A673 (cell line): ENCODE measurements around the gene RERE. TPM values are rescaled to one million over a fixed set of nuclear protein-coding genes. Genes with fewer than 3 reads are reported as not detected.

Experiments used
- BruUV-seq: library from RNA; stranded (reverse); fragments of 400-500 nt; replicated peaks from 2 replicates; lab custom pipeline; 2021; lab: Mats Ljungman, UMichigan
- CTCF ChIA-PET: fragments of 300-600 bp; sonication (Branson Sonifier 250); formaldehyde crosslinking; loops from one replicate; lab custom pipeline; 2022; ENCODE audit warnings: antibody characterized with exemption; lab: Charles Lee
- POLR2A ChIA-PET: fragments of 300-600 bp; sonication (Branson Sonifier 250); formaldehyde crosslinking; loops from one replicate; lab custom pipeline; 2022; ENCODE audit warnings: antibody characterized with exemption; ENCODE audit not compliant: low non-redundant PET; lab: Charles Lee
- DNase-seq: peaks from one replicate; pipeline ENCODE4 v3.0.0-alpha.2; 2015; ENCODE audit warnings: low spot score
- H3K27ac ChIP-seq: fragments of 200-600 bp; sonication (generic); 2 replicates; pipeline ENCODE4 v1.5.1; 2016; ENCODE audit warnings: mixed run types, low read depth, mild to moderate bottlenecking, mixed read lengths, antibody characterized with exemption, low read length; ENCODE audit not compliant: poor library complexity, severe bottlenecking
- H3K27me3 ChIP-seq: fragments of 200-600 bp; sonication (generic); replicated peaks from 2 replicates; pipeline ENCODE4 v1.6.1; 2017; ENCODE audit warnings: mixed run types, low read depth, mild to moderate bottlenecking, mixed read lengths, antibody characterized with exemption, low read length; ENCODE audit not compliant: insufficient read depth, poor library complexity
- H3K36me3 ChIP-seq: fragments of 200-600 bp; sonication (generic); 2 replicates; pipeline ENCODE4 v1.6.1; 2016; ENCODE audit warnings: mixed run types, mild to moderate bottlenecking, mixed read lengths, antibody characterized with exemption, low read length; ENCODE audit not compliant: insufficient read depth, poor library complexity, severe bottlenecking
- H3K4me1 ChIP-seq: fragments of 200-600 bp; sonication (generic); 2 replicates; pipeline ENCODE4 v1.6.1; 2017; ENCODE audit warnings: mixed run types, mild to moderate bottlenecking, mixed read lengths, antibody characterized with exemption, low read length; ENCODE audit not compliant: insufficient read depth, poor library complexity, severe bottlenecking
- H3K4me3 ChIP-seq: fragments of 200-600 bp; sonication (generic); 2 replicates; pipeline ENCODE4 v1.5.1; 2016; ENCODE audit warnings: low read depth, mixed run types, mild to moderate bottlenecking, mixed read lengths, low read length; ENCODE audit not compliant: poor library complexity, severe bottlenecking
- H3K9me3 ChIP-seq: fragments of 200-600 bp; sonication (generic); 2 replicates; pipeline ENCODE4 v1.6.1; 2016; ENCODE audit warnings: mixed run types, low read depth, mild to moderate bottlenecking, mixed read lengths, antibody characterized with exemption, low read length; ENCODE audit not compliant: poor library complexity, severe bottlenecking
- EZH2 ChIP-seq: fragments of 200-600 bp; sonication (generic); IDR thresholded peaks from 2 replicates; pipeline ENCODE4 v1.6.1; 2017; ENCODE audit warnings: borderline replicate concordance, low read depth, mild to moderate bottlenecking, mixed read lengths, antibody characterized with exemption, low read length; ENCODE audit not compliant: poor library complexity, severe bottlenecking
- intact Hi-C: fragments of 100-400 bp; cut with micrococcal nuclease; formaldehyde crosslinking; loops from one replicate; pipeline ENCODE4 v1.10.0; 2022; ENCODE audit not compliant: unreplicated experiment
- total RNA-seq: library from RNA; stranded (reverse); gene quantifications from 2 replicates; pipeline ENCODE4 v1.2.3, GENCODE V29; 2021
- TF ChIP-seq, protein P1 (sequence below): fragments of 300-800, 200-600 bp; sonication (generic); conservative IDR thresholded peaks from 2 replicates; pipeline ENCODE4 v1.5.1; 2017; ENCODE audit warnings: low read depth, mild to moderate bottlenecking, antibody characterized with exemption, low read length, moderate library complexity, mixed read lengths

RERE gene
- total RNA-seq, 1 experiment from 2014 or later: 188 TPM

DNA sequence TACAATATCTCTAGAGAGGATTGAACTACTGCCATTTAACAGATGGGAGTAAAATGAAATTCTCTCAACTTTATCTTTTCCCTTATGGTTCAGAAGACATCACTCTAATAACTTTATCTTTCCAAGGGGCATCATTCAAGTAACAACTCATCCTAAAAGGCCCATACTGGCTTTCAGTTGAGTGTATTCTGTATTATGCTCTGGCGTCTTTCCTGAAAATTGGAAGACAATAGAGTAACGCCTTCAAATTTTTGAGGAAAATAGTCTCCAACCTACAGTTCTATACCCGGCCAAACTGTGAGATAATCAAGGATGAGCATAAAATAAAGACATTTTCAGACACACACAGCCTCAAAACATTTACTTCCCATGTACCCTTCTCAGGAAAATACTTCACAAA is 103.3 kb downstream of the RERE start:
- Histone ChIP-seq H3K27me3 (no peaks in the 10 kb centered on the region), H3K4me1 (peaks cover 63% of the 10 kb centered on the region), H3K9me3 (no peaks in the 10 kb centered on the region), H3K4me3 (no peak overlapping the region), H3K27ac (no peak overlapping the region), H3K36me3 (no peaks in the 10 kb centered on the region)
- no TSS peak for BruUV-seq
- intact Hi-C loops: loop anchor here (5.0 to 10.0 kb wide), 2 partner anchors 133 to 249 kb away; no protein-coding TSS in a partner anchor
- TF ChIP-seq, protein P1, sequence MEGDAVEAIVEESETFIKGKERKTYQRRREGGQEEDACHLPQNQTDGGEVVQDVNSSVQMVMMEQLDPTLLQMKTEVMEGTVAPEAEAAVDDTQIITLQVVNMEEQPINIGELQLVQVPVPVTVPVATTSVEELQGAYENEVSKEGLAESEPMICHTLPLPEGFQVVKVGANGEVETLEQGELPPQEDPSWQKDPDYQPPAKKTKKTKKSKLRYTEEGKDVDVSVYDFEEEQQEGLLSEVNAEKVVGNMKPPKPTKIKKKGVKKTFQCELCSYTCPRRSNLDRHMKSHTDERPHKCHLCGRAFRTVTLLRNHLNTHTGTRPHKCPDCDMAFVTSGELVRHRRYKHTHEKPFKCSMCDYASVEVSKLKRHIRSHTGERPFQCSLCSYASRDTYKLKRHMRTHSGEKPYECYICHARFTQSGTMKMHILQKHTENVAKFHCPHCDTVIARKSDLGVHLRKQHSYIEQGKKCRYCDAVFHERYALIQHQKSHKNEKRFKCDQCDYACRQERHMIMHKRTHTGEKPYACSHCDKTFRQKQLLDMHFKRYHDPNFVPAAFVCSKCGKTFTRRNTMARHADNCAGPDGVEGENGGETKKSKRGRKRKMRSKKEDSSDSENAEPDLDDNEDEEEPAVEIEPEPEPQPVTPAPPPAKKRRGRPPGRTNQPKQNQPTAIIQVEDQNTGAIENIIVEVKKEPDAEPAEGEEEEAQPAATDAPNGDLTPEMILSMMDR: no peak
- TF ChIP-seq EZH2: no peak
- POLR2A ChIA-PET: no interaction called here
- CTCF ChIA-PET: interaction anchor here (0.6 kb wide), 1 partner anchor 137 kb away, joined by 9 read pairs; no protein-coding TSS in a partner anchor
- no peak for DNase-seq

DNA sequence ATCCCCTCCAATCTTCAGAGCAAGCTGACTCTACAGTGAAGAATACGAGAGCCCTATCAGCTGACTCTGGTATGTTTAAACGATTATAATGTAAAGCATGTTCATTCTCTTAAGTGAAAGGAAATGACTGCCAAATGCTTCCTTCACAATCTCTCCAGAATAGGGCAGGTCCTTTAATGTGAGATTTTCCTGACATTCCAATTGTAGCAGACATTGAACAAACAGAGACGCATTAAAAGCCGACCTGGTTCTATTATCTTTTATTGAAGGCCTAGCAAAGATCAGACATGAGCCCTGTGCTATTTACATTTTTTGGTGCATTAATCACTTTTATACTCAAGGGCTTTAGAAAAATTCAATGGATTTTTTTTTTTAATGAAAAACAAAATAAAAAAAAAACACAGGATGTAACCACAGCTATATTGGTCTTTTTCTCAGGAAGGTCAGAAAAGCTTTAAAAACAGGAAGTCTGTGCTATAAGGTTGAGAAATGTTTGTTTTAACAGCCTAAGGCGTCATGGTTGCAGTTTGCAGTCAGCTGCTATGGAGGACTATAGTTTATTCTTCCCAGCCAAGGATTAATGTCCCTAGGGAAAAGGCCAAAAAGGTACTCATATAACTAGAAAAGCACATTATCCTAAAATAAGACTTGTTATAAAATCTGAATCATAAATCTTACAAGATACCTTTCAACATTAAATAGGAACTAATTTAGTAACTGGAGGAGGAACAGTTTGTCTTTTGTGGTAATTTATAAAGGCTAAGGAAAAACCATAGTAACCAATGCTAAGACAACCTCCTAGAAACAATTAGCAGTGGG is 104.8 kb downstream of the RERE start:
- intact Hi-C loops: loop anchor here (5.0 to 10.0 kb wide), 2 partner anchors 135 to 248 kb away; no protein-coding TSS in a partner anchor
- no peaks in the 10 kb centered on the region for H3K36me3 ChIP-seq
- peak overlapping the region; percentile 81 for H3K27ac ChIP-seq
- TF ChIP-seq, protein P1: no peak
- peak; percentile 91 for DNase-seq
- peaks cover 49% of the 10 kb centered on the region for H3K4me1 ChIP-seq
- no peaks in the 10 kb centered on the region for H3K9me3 ChIP-seq
- POLR2A ChIA-PET: interaction anchor here (0.7 kb wide), 1 partner anchor 23 kb away, joined by 4 read pairs; no protein-coding TSS in a partner anchor
- no peaks in the 10 kb centered on the region for H3K27me3 ChIP-seq
- CTCF ChIA-PET: interaction anchor here (0.7 kb wide), 1 partner anchor 15 kb away, joined by 5 read pairs; no protein-coding TSS in a partner anchor
- BruUV-seq: no TSS peak
- peak overlapping the region; percentile 11 for H3K4me3 ChIP-seq

DNA sequence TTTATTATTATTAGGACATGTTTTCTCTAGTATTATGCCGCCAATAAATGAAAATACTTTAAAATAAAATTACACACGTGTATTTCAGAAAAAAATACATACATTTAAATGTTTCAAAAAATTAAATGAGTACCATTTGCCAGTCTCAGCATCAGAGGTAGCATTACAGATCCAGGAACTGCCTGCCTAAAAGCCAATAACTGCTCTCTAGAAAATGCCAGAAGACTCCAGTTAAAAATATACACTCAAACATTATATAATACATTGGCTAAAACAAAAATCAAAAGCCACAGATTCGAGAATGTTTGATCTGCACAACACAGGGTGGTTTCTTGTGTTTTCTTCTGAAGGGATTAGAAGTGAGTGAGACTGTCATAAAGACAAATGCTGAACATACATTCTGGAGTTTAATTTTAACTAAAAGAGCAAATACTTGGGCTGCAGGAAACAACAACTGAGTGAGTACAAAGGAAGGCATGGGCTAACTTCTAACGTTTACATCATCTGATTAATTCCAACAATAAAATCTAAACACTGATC is 105.5 kb downstream of the RERE start:
- Histone ChIP-seq H3K4me3 (peak overlapping the region; percentile 5), H3K36me3 (no peaks in the 10 kb centered on the region), H3K27ac (peak overlapping the region; percentile 81), H3K4me1 (peaks cover 49% of the 10 kb centered on the region), H3K27me3 (no peaks in the 10 kb centered on the region), H3K9me3 (no peaks in the 10 kb centered on the region)
- POLR2A ChIA-PET: interaction anchor here (0.7 kb wide), 1 partner anchor 22 kb away, joined by 4 read pairs; no protein-coding TSS in a partner anchor
- intact Hi-C loops: loop anchor here (5.0 to 10.0 kb wide), 2 partner anchors 135 to 247 kb away; no protein-coding TSS in a partner anchor
- CTCF ChIA-PET: no interaction called here
- TSS peak; percentile 49 for BruUV-seq
- TF ChIP-seq EZH2: no peak
- TF ChIP-seq, protein P1: no peak
- no peak for DNase-seq
